ENCODE measurements around the gene METTL15. TPM values are rescaled to one million over a fixed set of nuclear protein-coding genes. Genes with fewer than 3 reads are reported as not detected.

The METTL15 gene
- total RNA-seq, 1 experiment from 2014 or later: 31.3 TPM

DNA sequence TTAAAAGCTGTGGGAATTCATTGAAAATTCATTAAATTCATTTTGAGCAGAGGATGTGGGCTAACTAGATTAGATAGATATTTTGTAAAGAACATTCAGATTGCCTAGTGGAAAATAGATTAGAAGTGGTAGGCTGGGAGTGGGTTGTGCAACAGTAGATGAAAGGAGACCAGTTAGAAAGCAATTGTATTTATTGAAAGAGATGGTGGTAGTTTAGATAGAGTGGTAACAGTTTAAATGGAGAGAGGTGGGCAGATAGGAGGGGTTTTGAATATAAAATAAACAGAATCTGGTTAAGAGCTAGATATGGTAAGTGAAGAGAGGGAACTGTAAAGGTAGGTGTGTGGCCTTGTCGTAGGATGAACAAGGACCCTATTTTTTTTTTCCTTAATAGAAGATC, 34.5 kb downstream of the METTL15 start:
- intact Hi-C loops (cut with micrococcal nuclease; ENCODE audit: unreplicated experiment): no loop called here
- ChIA-PET POLR2A (ENCODE audit: low non-redundant PET) (no interaction called here), CTCF (no interaction called here)
- peaks cover 32% of the 10 kb centered on the region for H3K9me3 ChIP-seq (ENCODE audit: low read depth, low read length, poor library complexity, severe bottlenecking)
- peaks cover 37% of the 10 kb centered on the region for H3K4me1 ChIP-seq (ENCODE audit: insufficient read depth, low read length, poor library complexity, severe bottlenecking)
- H3K27ac ChIP-seq (ENCODE audit: low read depth, low read length, poor library complexity, severe bottlenecking): no peak overlapping the region
- no peak overlapping the region for H3K4me3 ChIP-seq (ENCODE audit: low read depth, low read length, poor library complexity, severe bottlenecking)
- H3K27me3 ChIP-seq (replicated peaks; ENCODE audit: insufficient read depth, low read depth, low read length, poor library complexity): no peaks in the 10 kb centered on the region
- no peaks in the 10 kb centered on the region for H3K36me3 ChIP-seq (ENCODE audit: insufficient read depth, low read length, poor library complexity, severe bottlenecking)
- DNase-seq (ENCODE audit: low spot score): peak; percentile 41
- no peak for TF ChIP-seq EZH2 (IDR thresholded peaks at IDR 0.05; ENCODE audit: borderline replicate concordance, low read depth, low read length, poor library complexity, severe bottlenecking)
- TF ChIP-seq, protein P1, sequence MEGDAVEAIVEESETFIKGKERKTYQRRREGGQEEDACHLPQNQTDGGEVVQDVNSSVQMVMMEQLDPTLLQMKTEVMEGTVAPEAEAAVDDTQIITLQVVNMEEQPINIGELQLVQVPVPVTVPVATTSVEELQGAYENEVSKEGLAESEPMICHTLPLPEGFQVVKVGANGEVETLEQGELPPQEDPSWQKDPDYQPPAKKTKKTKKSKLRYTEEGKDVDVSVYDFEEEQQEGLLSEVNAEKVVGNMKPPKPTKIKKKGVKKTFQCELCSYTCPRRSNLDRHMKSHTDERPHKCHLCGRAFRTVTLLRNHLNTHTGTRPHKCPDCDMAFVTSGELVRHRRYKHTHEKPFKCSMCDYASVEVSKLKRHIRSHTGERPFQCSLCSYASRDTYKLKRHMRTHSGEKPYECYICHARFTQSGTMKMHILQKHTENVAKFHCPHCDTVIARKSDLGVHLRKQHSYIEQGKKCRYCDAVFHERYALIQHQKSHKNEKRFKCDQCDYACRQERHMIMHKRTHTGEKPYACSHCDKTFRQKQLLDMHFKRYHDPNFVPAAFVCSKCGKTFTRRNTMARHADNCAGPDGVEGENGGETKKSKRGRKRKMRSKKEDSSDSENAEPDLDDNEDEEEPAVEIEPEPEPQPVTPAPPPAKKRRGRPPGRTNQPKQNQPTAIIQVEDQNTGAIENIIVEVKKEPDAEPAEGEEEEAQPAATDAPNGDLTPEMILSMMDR (conservative IDR thresholded peaks at IDR 0.05; ENCODE audit: low read depth, low read length): no peak
- no TSS peak for BruUV-seq (replicated peaks)

DNA sequence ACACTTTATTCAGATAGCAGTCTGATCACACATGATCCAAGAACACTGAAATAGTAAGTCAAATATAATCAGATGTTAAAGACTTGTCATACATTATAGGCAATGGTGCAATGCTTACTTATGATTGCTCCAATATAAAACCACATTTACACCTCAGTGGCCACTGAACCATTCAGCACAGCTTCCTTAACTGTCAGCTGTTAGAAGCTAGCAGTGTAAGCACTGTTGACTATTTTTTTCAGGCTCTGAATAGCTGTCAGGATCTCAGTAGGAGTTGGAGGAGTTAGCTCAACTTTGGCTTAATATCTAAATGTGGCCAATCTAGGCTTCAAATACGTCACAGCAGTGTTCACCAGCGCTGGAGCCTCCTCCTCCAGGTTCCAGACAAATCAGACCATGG, 36.6 kb downstream of the METTL15 start:
- no TSS peak for BruUV-seq (replicated peaks)
- TF ChIP-seq, protein P1 (conservative IDR thresholded peaks at IDR 0.05; ENCODE audit: low read depth, low read length): no peak
- no peak for TF ChIP-seq EZH2 (IDR thresholded peaks at IDR 0.05; ENCODE audit: borderline replicate concordance, low read depth, low read length, poor library complexity, severe bottlenecking)
- peaks cover 14% of the 10 kb centered on the region for H3K9me3 ChIP-seq (ENCODE audit: low read depth, low read length, poor library complexity, severe bottlenecking)
- ChIA-PET POLR2A (ENCODE audit: low non-redundant PET) (no interaction called here), CTCF (interaction anchor here (0.6 kb wide), 1 partner anchor 446 kb away, joined by 8 read pairs; no protein-coding TSS in a partner anchor)
- H3K36me3 ChIP-seq (ENCODE audit: insufficient read depth, low read length, poor library complexity, severe bottlenecking): no peaks in the 10 kb centered on the region
- no peak overlapping the region for H3K4me3 ChIP-seq (ENCODE audit: low read depth, low read length, poor library complexity, severe bottlenecking)
- H3K27me3 ChIP-seq (replicated peaks; ENCODE audit: insufficient read depth, low read depth, low read length, poor library complexity): no peaks in the 10 kb centered on the region
- H3K4me1 ChIP-seq (ENCODE audit: insufficient read depth, low read length, poor library complexity, severe bottlenecking): peaks cover 37% of the 10 kb centered on the region
- peak; percentile 54 for DNase-seq (ENCODE audit: low spot score)
- intact Hi-C loops (cut with micrococcal nuclease; ENCODE audit: unreplicated experiment): no loop called here
- no peak overlapping the region for H3K27ac ChIP-seq (ENCODE audit: low read depth, low read length, poor library complexity, severe bottlenecking)

DNA sequence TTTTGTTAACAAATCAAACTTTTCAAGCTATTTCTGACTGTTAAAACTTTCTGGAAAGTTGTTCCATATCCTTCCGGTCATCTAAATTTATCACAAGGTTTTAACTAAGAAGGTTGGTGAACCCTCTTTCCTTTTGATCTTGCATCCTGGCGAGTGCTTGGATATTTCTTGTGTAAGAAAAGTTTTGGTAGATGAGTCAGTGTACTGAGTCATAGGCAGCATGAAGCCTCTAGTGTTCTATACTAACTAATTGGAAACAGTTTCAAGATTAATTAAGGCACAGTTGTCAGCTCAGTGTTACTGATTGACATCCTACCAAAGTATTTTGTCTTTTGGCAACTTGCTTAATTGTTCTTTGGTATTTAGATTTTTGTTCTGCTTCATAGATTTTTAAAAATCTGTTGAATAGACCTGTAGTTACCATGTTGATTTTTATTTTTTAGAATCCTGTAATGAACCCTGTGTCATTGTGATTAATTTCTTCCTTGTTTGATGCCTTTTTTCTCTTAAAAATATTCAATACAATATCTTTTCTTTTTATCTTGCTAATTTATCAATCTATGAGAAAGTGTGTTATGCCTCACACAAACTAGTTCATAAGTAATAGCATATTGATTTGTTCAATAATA, 38.0 kb downstream of the METTL15 start:
- ChIA-PET CTCF (no interaction called here), POLR2A (ENCODE audit: low non-redundant PET) (no interaction called here)
- H3K9me3 ChIP-seq (ENCODE audit: low read depth, low read length, poor library complexity, severe bottlenecking): no peaks in the 10 kb centered on the region
- no peak for TF ChIP-seq EZH2 (IDR thresholded peaks at IDR 0.05; ENCODE audit: borderline replicate concordance, low read depth, low read length, poor library complexity, severe bottlenecking)
- TF ChIP-seq, protein P1 (conservative IDR thresholded peaks at IDR 0.05; ENCODE audit: low read depth, low read length): no peak
- intact Hi-C loops (cut with micrococcal nuclease; ENCODE audit: unreplicated experiment): no loop called here
- peak; percentile 89 for DNase-seq (ENCODE audit: low spot score)
- no peaks in the 10 kb centered on the region for H3K36me3 ChIP-seq (ENCODE audit: insufficient read depth, low read length, poor library complexity, severe bottlenecking)
- no TSS peak for BruUV-seq (replicated peaks)
- H3K4me1 ChIP-seq (ENCODE audit: insufficient read depth, low read length, poor library complexity, severe bottlenecking): peaks cover 37% of the 10 kb centered on the region
- H3K27me3 ChIP-seq (replicated peaks; ENCODE audit: insufficient read depth, low read depth, low read length, poor library complexity): no peaks in the 10 kb centered on the region
- H3K27ac ChIP-seq (ENCODE audit: low read depth, low read length, poor library complexity, severe bottlenecking): no peak overlapping the region
- H3K4me3 ChIP-seq (ENCODE audit: low read depth, low read length, poor library complexity, severe bottlenecking): no peak overlapping the region
